BLaER1 treated with 17β-estradiol and CSF1 and Interleukin-3, amounts not matched to agents 10 nM and 100 nM (cell line): ENCODE data around the gene FBN1.

Source experiments
- H3K27ac ChIP-seq, 11 experiments: shearing (Covaris generic); formaldehyde crosslinking; 2 replicates each; pipeline ENCODE4 v1.8.1; 2022
- H3K27me3 ChIP-seq, 11 experiments: shearing (Covaris generic); formaldehyde crosslinking; 2 replicates each; pipeline ENCODE4 v1.8.1; 2022
- H3K36me3 ChIP-seq, 11 experiments: shearing (Covaris generic); formaldehyde crosslinking; 2 replicates each; pipeline ENCODE4 v1.8.1; 2022
- H3K4me1 ChIP-seq, 10 experiments: shearing (Covaris generic); formaldehyde crosslinking; 2 replicates each; pipeline ENCODE4 v1.8.1; 2022
- H3K4me2 ChIP-seq, 11 experiments: shearing (Covaris generic); formaldehyde crosslinking; 2 replicates each; pipeline ENCODE4 v1.8.1; 2022
- H3K4me3 ChIP-seq, 10 experiments: shearing (Covaris generic); formaldehyde crosslinking; 2 replicates each; pipeline ENCODE4 v1.8.1; 2022
- H3K9ac ChIP-seq, 11 experiments: shearing (Covaris generic); formaldehyde crosslinking; 2 replicates each; pipeline ENCODE4 v1.8.1; 2022
- H3K9me3 ChIP-seq, 11 experiments: shearing (Covaris generic); formaldehyde crosslinking; replicated peaks in 1 of 11; 2 replicates each; pipeline ENCODE4 v1.8.1; 2022
- H4K20me1 ChIP-seq, 11 experiments: shearing (Covaris generic); formaldehyde crosslinking; 2 replicates each; pipeline ENCODE4 v1.8.1; 2022
- Cebpa-rat ChIP-seq, 11 experiments: shearing (Covaris generic); IDR thresholded peaks; 2 replicates each; pipeline ENCODE4 v1.8.1; 2022

FBN1 gene

DNA sequence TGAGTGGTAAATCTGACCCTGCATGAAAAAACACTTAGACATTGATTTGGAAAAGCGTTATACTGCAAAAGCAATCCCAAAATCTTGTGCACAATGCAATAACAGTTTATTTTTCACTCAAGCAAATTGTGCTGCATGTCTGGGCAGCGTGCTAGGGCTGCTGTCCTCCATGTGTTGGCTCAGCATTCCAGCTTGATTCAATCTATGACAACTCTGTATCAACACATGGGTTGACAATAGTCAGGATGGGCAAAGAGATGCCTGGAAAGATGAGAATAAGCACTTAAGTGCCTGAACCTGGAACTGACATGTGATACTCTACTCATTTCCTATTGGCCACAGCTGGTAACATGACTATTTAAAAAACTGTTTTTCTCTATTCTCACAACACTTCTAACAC is 262.5 kb downstream of the FBN1 start:
- H3K4me1 ChIP-seq = peaks cover 9 to 43% (median 29%) of the 10 kb centered on the region in 10 experiments
- no peaks in the 10 kb centered on the region for H3K36me3 ChIP-seq
- no peak overlapping the region for H3K9ac ChIP-seq
- no peak overlapping the region for H3K4me3 ChIP-seq
- TF ChIP-seq Cebpa-rat (IDR thresholded peaks at IDR 0.05) = no peak
- no peaks in the 10 kb centered on the region for H3K27me3 ChIP-seq
- no peaks in the 10 kb centered on the region for H4K20me1 ChIP-seq
- H3K4me2 ChIP-seq = peak overlapping the region in 9 of 11 experiments; percentile 3 to 69 (median 49); a peak in 12 of 22 replicates
- H3K9me3 ChIP-seq = peaks cover 0 to 11% (median 3%) of the 10 kb centered on the region in 11 experiments; a peak in 11 of 22 replicates
- H3K27ac ChIP-seq = no peak overlapping the region

DNA sequence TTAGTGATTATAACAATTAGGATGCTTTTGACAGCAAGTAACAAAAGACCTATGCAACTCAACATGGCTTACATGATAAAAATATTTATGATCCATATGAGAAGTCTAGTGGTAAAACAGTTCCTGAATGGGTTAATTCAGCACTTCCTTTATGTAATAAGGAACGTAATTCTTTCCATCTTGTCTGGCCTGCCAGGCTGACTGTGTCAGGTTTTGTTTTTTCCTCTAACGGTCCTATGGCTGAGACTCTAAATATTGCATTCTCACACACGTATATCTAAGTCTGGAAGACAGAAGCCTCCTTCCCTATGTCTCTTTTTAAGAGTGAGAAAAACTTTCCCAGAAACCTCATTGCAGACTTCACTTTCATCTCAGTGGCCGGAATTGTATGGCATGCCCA is 263.6 kb downstream of the FBN1 start:
- H3K9me3 ChIP-seq = peaks cover 10 to 22% (median 14%) of the 10 kb centered on the region in 11 experiments
- H3K36me3 ChIP-seq = no peaks in the 10 kb centered on the region
- H3K4me2 ChIP-seq = peak overlapping the region; percentile 23 to 69 (median 50)
- TF ChIP-seq Cebpa-rat (IDR thresholded peaks at IDR 0.05) = no peak
- H3K27ac ChIP-seq = no peak overlapping the region
- no peaks in the 10 kb centered on the region for H3K27me3 ChIP-seq
- no peaks in the 10 kb centered on the region for H4K20me1 ChIP-seq
- no peak overlapping the region for H3K9ac ChIP-seq
- H3K4me1 ChIP-seq = peaks cover 9 to 43% (median 29%) of the 10 kb centered on the region in 10 experiments
- H3K4me3 ChIP-seq = no peak overlapping the region

- TF ChIP-seq Cebpa-rat (IDR thresholded peaks at IDR 0.05) = no peak
- peaks cover 5 to 38% (median 24%) of the 10 kb centered on the region in 10 experiments for H3K4me1 ChIP-seq
- no peak overlapping the region for H3K4me3 ChIP-seq
- H3K27me3 ChIP-seq = no peaks in the 10 kb centered on the region
- no peaks in the 10 kb centered on the region for H3K36me3 ChIP-seq
- H3K9ac ChIP-seq = no peak overlapping the region
- peaks cover 27 to 37% (median 31%) of the 10 kb centered on the region in 11 experiments for H3K9me3 ChIP-seq
- H4K20me1 ChIP-seq = no peaks in the 10 kb centered on the region
- no peak overlapping the region for H3K27ac ChIP-seq
- no peak overlapping the region for H3K4me2 ChIP-seq
Measured at GRCh38 chr15:48380198-48380597, 265.3 kb downstream of the FBN1 start.

GRCh38 chr15:48375767-48376166 is 269.7 kb downstream of the FBN1 start:
- Histone ChIP-seq H3K27me3 (no peaks in the 10 kb centered on the region), H4K20me1 (no peaks in the 10 kb centered on the region), H3K9ac (no peak overlapping the region), H3K4me3 (no peak overlapping the region), H3K4me2 (no peak overlapping the region), H3K36me3 (no peaks in the 10 kb centered on the region), H3K27ac (no peak overlapping the region), H3K9me3 (peaks cover 29 to 40% (median 36%) of the 10 kb centered on the region in 11 experiments), H3K4me1 (no peaks in the 10 kb centered on the region; a peak in 1 of 20 replicates)
- no peak for TF ChIP-seq Cebpa-rat (IDR thresholded peaks at IDR 0.05)

- Histone ChIP-seq H3K27ac (no peak overlapping the region), H3K4me1 (no peaks in the 10 kb centered on the region), H3K4me2 (no peak overlapping the region), H4K20me1 (no peaks in the 10 kb centered on the region), H3K4me3 (no peak overlapping the region), H3K9me3 (peaks cover 27 to 36% (median 35%) of the 10 kb centered on the region in 11 experiments), H3K9ac (no peak overlapping the region), H3K36me3 (no peaks in the 10 kb centered on the region), H3K27me3 (no peaks in the 10 kb centered on the region)
- TF ChIP-seq Cebpa-rat (IDR thresholded peaks at IDR 0.05) = no peak
Measured at GRCh38 chr15:48374472-48374871, 271.0 kb downstream of the FBN1 start.

GRCh38 chr15:48373821-48374451 is 271.6 kb downstream of the FBN1 start:
- Histone ChIP-seq H3K4me1 (no peaks in the 10 kb centered on the region), H3K4me3 (no peak overlapping the region), H3K27me3 (no peaks in the 10 kb centered on the region), H3K9ac (no peak overlapping the region), H4K20me1 (no peaks in the 10 kb centered on the region), H3K4me2 (no peak overlapping the region), H3K36me3 (no peaks in the 10 kb centered on the region), H3K27ac (no peak overlapping the region), H3K9me3 (peaks cover 27 to 36% (median 35%) of the 10 kb centered on the region in 11 experiments)
- TF ChIP-seq Cebpa-rat (IDR thresholded peaks at IDR 0.05) = no peak

DNA sequence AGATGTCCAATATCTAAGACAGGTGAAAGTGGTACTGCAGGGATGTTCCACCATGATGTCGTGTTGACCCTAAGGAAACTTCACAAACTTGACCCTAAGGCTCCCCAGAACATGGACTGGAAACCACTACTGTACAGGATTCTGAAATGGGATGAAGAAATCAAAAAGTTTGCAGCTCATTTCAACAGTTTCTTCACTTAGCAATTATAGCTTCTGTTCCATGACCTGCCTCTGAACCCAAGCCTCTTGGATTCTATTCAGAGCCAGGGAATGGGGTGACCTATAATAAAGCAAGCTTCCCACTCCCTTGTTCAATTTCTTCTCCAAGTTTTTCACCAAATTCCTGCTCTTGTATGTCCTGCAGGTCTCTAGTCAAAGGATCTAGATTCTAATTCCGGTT is 273.5 kb downstream of the FBN1 start:
- TF ChIP-seq Cebpa-rat (IDR thresholded peaks at IDR 0.05) = no peak

DNA sequence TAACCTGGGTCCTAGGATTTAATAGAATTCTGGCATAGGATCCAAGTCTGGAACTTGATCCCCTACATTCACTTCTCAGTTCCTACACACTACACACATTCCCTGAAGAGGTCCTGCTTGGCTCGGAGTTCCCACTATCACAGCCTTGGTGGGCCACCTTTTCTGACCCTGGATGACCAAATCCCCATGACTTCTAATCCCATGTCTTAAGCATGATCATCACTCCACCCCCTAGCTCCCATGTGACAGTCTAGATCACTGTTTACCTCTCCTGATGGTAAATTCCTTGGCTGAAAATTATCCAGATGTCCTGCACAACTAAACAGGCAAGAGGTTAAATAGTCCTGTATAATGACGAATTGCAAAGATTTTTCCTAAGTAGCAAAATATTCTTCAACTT is 274.0 kb downstream of the FBN1 start:
- H3K4me3 ChIP-seq = no peak overlapping the region
- TF ChIP-seq Cebpa-rat (IDR thresholded peaks at IDR 0.05) = no peak
- H3K4me2 ChIP-seq = no peak overlapping the region
- no peak overlapping the region for H3K27ac ChIP-seq
- peaks cover 14 to 20% (median 18%) of the 10 kb centered on the region in 11 experiments for H3K9me3 ChIP-seq
- no peak overlapping the region for H3K9ac ChIP-seq
- H3K36me3 ChIP-seq = no peaks in the 10 kb centered on the region
- H4K20me1 ChIP-seq = no peaks in the 10 kb centered on the region
- H3K27me3 ChIP-seq = no peaks in the 10 kb centered on the region
- H3K4me1 ChIP-seq = 0 out of 20 replicates have a peak, but pooled peaks cover 0 to 6% (median 0%) of the 10 kb centered on the region in 10 experiments

More for the DNA sequence above, 273.5 kb downstream of the FBN1 start:
- Histone ChIP-seq H3K27me3 (no peaks in the 10 kb centered on the region), H3K36me3 (no peaks in the 10 kb centered on the region), H3K9ac (no peak overlapping the region), H3K4me1 (0 out of 20 replicates have a peak, but pooled peaks cover 0 to 6% (median 0%) of the 10 kb centered on the region in 10 experiments), H3K4me2 (no peak overlapping the region), H3K27ac (no peak overlapping the region), H3K9me3 (peaks cover 18 to 24% (median 22%) of the 10 kb centered on the region in 11 experiments), H4K20me1 (no peaks in the 10 kb centered on the region), H3K4me3 (no peak overlapping the region)

DNA sequence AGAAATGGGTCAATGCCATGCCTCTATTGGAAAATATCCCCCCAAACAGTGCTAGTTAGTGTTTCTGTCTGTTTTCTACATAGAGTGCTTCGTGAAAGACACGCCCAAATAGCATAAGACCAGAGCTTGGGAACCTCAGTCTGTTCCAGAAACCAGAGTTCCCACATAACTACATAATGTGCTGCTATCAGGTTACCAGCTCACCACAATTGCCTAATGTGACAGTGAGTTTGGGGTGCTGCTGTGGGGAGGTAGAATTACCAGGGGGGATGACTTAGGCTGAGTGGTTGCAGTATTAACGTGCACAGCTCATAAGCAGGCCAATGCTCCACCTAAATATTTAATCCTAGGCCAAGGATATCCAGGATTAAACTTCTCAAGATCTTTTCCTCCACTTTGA is 275.0 kb downstream of the FBN1 start:
- Histone ChIP-seq H3K27ac (no peak overlapping the region), H4K20me1 (no peaks in the 10 kb centered on the region), H3K36me3 (no peaks in the 10 kb centered on the region), H3K9ac (no peak overlapping the region), H3K4me2 (no peak overlapping the region), H3K27me3 (no peaks in the 10 kb centered on the region), H3K9me3 (peaks cover 3 to 9% (median 7%) of the 10 kb centered on the region in 11 experiments; a peak in 21 of 22 replicates), H3K4me3 (no peak overlapping the region), H3K4me1 (0 out of 20 replicates have a peak, but pooled peaks cover 0 to 6% (median 0%) of the 10 kb centered on the region in 10 experiments)
- TF ChIP-seq Cebpa-rat (IDR thresholded peaks at IDR 0.05) = no peak

DNA sequence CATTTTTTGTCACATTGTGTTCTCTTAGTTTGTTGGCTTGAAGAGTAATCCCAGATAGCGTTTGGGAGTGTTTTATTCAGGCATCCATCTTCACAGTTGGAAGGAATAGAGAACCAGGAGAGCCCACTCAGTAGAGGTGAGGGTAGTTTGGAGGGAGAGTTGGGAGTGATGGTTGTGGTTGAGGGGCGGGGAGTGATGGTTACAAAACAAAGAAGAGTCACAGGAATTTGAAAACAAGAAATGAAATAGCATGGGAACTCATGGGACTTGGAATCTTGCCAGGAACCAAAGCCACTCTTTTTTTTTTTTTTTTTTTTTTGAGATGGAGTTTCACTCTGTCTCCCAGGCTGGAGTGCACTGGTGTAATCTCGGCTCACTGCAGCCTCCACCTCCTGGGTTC is 278.0 kb downstream of the FBN1 start:
- H3K9me3 ChIP-seq = no peaks in the 10 kb centered on the region
- no peak for TF ChIP-seq Cebpa-rat (IDR thresholded peaks at IDR 0.05)
- no peak overlapping the region for H3K4me2 ChIP-seq
- 0 out of 20 replicates have a peak, but pooled peaks cover 0 to 6% (median 0%) of the 10 kb centered on the region in 10 experiments for H3K4me1 ChIP-seq
- H3K36me3 ChIP-seq = no peaks in the 10 kb centered on the region
- H3K27ac ChIP-seq = no peak overlapping the region
- no peaks in the 10 kb centered on the region for H4K20me1 ChIP-seq
- no peak overlapping the region for H3K9ac ChIP-seq
- no peaks in the 10 kb centered on the region for H3K27me3 ChIP-seq
- H3K4me3 ChIP-seq = no peak overlapping the region
